Measurements from ENCODE around the gene FLT3LG.

DNA sequence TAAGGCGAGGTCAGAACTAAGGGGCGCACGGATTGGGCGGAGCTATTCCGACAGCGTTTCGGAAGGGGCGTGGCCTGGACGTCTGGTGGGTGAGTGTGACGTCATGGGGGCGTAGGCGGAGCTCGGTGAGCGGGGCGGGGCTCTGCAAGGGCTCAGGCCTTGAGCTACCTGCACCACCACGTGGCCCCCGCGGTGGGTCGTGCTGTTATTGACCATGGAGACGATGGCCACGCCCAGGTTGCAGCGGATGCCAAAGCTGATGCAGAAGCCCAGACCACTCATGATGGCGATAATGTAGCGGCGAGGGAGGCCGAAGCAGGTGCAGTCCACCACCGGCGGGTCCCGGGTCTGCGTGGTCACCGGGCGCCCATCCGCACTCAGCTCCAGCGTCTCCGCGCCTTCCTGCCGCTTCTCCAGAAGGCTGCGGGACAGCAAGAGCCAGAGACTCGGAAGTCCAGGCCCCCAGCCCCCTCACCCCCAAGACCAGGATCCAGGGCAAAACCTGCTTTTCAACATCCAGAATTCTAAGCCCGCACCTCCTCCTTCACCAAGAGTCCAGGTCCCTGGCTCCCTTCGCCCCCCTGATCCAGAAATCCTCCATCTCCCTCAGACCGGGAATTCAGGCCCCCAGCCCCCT lies 37.5 kb upstream of the FLT3LG start:
- TF ChIP-seq, protein P1, sequence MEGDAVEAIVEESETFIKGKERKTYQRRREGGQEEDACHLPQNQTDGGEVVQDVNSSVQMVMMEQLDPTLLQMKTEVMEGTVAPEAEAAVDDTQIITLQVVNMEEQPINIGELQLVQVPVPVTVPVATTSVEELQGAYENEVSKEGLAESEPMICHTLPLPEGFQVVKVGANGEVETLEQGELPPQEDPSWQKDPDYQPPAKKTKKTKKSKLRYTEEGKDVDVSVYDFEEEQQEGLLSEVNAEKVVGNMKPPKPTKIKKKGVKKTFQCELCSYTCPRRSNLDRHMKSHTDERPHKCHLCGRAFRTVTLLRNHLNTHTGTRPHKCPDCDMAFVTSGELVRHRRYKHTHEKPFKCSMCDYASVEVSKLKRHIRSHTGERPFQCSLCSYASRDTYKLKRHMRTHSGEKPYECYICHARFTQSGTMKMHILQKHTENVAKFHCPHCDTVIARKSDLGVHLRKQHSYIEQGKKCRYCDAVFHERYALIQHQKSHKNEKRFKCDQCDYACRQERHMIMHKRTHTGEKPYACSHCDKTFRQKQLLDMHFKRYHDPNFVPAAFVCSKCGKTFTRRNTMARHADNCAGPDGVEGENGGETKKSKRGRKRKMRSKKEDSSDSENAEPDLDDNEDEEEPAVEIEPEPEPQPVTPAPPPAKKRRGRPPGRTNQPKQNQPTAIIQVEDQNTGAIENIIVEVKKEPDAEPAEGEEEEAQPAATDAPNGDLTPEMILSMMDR (conservative IDR thresholded peaks at IDR 0.05; ENCODE audit: low read depth in 2 of 2): peak in 1 of 2 experiments; percentile 24; a peak in 2 of 4 replicates
- TF ChIP-seq ZNF114 (CRISPR knock-in tag; IDR thresholded peaks at IDR 0.05): no peak
- peak; percentile 23 for TF ChIP-seq EZH2 (IDR thresholded peaks at IDR 0.05; ENCODE audit: low read depth, unreplicated experiment)
- TF ChIP-seq, protein P2, sequence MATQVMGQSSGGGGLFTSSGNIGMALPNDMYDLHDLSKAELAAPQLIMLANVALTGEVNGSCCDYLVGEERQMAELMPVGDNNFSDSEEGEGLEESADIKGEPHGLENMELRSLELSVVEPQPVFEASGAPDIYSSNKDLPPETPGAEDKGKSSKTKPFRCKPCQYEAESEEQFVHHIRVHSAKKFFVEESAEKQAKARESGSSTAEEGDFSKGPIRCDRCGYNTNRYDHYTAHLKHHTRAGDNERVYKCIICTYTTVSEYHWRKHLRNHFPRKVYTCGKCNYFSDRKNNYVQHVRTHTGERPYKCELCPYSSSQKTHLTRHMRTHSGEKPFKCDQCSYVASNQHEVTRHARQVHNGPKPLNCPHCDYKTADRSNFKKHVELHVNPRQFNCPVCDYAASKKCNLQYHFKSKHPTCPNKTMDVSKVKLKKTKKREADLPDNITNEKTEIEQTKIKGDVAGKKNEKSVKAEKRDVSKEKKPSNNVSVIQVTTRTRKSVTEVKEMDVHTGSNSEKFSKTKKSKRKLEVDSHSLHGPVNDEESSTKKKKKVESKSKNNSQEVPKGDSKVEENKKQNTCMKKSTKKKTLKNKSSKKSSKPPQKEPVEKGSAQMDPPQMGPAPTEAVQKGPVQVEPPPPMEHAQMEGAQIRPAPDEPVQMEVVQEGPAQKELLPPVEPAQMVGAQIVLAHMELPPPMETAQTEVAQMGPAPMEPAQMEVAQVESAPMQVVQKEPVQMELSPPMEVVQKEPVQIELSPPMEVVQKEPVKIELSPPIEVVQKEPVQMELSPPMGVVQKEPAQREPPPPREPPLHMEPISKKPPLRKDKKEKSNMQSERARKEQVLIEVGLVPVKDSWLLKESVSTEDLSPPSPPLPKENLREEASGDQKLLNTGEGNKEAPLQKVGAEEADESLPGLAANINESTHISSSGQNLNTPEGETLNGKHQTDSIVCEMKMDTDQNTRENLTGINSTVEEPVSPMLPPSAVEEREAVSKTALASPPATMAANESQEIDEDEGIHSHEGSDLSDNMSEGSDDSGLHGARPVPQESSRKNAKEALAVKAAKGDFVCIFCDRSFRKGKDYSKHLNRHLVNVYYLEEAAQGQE (IDR thresholded peaks at IDR 0.05; ENCODE audit: unreplicated experiment): no peak
- TF ChIP-seq JUNB (IDR thresholded peaks at IDR 0.05; ENCODE audit: unreplicated experiment): no peak
- peak; percentile 59 for TF ChIP-seq POLR2AphosphoS5 (IDR thresholded peaks at IDR 0.05; ENCODE audit: low read depth)
- TF ChIP-seq, protein P3, sequence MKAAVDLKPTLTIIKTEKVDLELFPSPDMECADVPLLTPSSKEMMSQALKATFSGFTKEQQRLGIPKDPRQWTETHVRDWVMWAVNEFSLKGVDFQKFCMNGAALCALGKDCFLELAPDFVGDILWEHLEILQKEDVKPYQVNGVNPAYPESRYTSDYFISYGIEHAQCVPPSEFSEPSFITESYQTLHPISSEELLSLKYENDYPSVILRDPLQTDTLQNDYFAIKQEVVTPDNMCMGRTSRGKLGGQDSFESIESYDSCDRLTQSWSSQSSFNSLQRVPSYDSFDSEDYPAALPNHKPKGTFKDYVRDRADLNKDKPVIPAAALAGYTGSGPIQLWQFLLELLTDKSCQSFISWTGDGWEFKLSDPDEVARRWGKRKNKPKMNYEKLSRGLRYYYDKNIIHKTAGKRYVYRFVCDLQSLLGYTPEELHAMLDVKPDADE (IDR thresholded peaks at IDR 0.05): no peak
- no peak for TF ChIP-seq EZH2phosphoT487 (IDR thresholded peaks at IDR 0.05; ENCODE audit: unreplicated experiment)
- TF ChIP-seq, protein P4, sequence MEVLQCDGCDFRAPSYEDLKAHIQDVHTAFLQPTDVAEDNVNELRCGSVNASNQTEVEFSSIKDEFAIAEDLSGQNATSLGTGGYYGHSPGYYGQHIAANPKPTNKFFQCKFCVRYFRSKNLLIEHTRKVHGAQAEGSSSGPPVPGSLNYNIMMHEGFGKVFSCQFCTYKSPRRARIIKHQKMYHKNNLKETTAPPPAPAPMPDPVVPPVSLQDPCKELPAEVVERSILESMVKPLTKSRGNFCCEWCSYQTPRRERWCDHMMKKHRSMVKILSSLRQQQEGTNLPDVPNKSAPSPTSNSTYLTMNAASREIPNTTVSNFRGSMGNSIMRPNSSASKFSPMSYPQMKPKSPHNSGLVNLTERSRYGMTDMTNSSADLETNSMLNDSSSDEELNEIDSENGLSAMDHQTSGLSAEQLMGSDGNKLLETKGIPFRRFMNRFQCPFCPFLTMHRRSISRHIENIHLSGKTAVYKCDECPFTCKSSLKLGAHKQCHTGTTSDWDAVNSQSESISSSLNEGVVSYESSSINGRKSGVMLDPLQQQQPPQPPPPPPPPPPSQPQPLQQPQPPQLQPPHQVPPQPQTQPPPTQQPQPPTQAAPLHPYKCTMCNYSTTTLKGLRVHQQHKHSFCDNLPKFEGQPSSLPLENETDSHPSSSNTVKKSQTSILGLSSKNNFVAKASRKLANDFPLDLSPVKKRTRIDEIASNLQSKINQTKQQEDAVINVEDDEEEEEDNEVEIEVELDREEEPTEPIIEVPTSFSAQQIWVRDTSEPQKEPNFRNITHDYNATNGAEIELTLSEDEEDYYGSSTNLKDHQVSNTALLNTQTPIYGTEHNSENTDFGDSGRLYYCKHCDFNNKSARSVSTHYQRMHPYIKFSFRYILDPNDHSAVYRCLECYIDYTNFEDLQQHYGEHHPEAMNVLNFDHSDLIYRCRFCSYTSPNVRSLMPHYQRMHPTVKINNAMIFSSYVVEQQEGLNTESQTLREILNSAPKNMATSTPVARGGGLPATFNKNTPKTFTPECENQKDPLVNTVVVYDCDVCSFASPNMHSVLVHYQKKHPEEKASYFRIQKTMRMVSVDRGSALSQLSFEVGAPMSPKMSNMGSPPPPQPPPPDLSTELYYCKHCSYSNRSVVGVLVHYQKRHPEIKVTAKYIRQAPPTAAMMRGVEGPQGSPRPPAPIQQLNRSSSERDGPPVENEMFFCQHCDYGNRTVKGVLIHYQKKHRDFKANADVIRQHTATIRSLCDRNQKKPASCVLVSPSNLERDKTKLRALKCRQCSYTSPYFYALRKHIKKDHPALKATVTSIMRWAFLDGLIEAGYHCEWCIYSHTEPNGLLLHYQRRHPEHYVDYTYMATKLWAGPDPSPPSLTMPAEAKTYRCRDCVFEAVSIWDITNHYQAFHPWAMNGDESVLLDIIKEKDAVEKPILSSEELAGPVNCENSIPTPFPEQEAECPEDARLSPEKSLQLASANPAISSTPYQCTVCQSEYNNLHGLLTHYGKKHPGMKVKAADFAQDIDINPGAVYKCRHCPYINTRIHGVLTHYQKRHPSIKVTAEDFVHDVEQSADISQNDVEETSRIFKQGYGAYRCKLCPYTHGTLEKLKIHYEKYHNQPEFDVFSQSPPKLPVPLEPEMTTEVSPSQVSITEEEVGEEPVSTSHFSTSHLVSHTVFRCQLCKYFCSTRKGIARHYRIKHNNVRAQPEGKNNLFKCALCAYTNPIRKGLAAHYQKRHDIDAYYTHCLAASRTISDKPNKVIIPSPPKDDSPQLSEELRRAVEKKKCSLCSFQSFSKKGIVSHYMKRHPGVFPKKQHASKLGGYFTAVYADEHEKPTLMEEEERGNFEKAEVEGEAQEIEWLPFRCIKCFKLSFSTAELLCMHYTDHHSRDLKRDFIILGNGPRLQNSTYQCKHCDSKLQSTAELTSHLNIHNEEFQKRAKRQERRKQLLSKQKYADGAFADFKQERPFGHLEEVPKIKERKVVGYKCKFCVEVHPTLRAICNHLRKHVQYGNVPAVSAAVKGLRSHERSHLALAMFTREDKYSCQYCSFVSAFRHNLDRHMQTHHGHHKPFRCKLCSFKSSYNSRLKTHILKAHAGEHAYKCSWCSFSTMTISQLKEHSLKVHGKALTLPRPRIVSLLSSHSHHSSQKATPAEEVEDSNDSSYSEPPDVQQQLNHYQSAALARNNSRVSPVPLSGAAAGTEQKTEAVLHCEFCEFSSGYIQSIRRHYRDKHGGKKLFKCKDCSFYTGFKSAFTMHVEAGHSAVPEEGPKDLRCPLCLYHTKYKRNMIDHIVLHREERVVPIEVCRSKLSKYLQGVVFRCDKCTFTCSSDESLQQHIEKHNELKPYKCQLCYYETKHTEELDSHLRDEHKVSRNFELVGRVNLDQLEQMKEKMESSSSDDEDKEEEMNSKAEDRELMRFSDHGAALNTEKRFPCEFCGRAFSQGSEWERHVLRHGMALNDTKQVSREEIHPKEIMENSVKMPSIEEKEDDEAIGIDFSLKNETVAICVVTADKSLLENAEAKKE (CRISPR knock-in tag; IDR thresholded peaks at IDR 0.05): no peak
- TF ChIP-seq CREB1 (CRISPR knock-in tag; IDR thresholded peaks at IDR 0.05; ENCODE audit: low read depth): peak; percentile 97
